Stimulated activated CD8-positive, alpha-beta memory T cell treated with anti-CD3 and anti-CD28 coated beads, Interleukin-2, amount 100 ng/mL, for 48 hours (primary cell): ENCODE results near the gene WWOX.

ENCODE experiments used
- DNase-seq, 2 donors: peaks; one replicate each; pipeline ENCODE4 v3.0.0-alpha.2; 2020; ENCODE audit warnings: low read depth in 2 of 2

Gene WWOX

DNA sequence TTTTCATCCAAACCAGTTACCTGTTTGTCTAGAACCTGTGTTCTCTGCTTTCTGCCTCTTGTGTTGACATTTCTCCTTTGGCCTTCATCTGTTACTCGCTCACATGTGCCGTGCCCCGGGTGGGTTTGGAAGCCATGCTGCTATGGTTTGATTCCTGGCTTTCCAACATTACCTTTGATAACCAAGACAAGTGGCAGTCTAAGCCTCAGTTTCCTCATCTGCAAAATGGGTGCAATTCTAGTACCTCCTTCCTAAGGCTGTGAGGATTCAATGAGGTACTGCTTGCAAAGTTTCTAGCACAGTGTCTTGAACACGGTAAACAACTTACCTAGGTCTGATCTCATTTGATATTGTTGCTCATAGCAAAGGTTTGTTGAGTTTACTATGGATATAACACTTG lies 665.0 kb downstream of the WWOX start:
- DNase-seq = no peak

DNA sequence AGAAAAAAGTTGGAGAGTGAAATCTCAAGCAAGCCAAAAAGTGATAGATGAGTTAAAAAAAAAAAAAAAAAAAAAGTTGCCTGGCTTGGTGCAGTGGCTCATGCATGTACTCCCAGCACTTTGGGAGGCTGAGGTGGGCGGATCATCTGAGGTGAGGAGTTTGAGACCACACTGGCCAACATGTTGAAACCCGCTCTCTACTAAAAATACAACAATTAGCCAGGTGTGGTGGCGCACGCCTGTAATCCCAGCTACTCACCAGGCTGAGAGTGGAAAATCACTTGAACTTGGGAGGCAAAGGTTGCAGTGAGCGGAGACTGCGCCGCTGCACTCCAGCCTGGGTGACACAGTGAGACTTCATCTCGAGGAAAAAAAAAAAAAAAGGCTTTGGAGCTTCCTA lies 668.8 kb downstream of the WWOX start:
- no peak for DNase-seq

DNA sequence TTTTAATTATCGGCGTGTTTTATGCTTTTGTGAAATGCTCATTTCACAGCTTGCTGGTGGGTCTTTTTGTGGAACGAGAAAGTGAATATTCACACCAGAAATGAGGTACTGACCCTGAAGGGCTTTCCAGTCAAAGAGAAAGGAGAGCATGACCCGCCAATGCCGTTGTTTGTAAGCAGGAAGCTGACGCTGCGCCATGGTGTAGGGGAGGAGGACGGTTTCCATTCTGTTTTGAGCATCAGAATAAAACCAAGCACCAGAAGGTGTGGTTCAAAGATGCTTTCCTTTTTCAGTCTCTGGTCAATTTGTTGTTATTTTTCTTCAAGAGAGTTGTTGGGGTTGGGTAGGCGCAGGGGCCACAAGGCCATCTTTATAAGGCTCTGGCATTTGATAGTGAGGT lies 669.3 kb downstream of the WWOX start:
- no peak for DNase-seq

DNA sequence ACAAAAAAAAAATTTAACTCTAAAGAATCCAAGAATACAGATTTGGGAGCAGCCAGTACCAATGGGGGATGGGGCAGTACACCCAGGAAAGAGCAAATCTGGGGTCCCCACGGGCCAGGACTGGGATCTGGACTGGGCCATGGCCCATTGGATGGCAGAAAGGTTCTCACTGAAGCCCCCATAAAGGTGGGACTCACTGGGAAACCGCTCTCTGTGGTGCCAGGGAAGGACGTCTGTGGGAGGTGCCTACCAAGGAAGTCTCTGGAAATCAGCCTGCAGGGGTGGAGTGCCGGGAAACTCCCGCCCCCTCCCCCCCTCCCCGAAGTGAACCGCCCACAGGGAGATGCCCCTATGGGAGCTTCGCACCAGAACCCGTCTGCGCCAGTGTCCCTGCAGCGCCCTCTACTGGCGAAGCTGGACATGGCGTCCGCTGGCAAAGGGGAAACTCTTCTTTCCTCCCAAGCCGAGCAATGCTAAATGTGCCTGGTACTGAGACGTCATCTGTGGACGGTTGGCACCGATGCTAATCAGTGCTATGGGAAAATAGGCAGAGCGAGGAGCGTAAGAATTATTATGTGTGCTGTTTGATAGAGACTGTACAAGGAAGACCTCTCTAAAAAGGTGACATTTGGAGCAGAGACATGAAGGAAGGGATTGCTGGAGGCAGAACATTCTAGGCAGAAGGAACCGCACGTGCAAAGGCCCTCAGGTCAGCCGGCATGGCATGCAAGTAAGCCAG lies 671.1 kb downstream of the WWOX start:
- DNase-seq = peak; percentile 60 to 82

DNA sequence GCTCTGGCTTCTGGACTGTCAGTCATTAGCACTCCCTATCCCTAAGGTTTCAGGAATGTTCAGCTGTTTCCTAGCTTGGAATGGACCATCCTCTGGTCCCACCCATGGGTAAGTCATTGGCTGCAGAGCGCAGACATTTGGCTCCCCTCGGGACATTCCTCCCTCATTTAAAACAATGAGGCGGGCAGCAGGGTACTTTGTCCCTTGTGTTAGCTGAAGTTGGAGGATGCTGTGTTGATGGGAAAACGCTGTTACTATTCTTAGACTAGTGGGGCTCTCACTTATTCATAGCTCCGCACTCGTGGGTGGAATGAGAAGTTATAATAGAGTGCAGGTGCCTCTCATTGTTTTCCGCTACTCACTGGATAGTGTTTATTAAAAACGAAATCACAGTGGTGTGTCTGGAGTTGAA lies 673.8 kb downstream of the WWOX start:
- no peak for DNase-seq

DNA sequence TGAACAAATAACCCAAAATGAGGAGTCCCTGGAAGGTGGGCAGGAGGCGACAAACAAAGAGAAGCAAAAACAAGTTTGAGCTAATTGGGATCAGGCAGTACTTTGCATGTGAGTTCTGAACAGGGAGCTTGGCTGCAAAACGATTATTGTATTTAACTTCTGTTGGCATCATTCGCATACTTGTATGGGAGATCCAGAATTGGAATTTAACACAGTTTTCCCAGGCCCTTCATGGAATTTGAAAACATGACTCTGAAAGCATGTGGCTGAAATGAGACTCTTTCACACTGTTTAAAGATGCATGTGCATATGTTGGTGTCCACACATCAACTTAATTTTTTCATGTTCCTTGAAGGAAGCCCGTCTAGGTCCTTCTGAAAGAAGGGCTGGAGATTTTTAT lies 674.3 kb downstream of the WWOX start:
- no peak for DNase-seq

DNA sequence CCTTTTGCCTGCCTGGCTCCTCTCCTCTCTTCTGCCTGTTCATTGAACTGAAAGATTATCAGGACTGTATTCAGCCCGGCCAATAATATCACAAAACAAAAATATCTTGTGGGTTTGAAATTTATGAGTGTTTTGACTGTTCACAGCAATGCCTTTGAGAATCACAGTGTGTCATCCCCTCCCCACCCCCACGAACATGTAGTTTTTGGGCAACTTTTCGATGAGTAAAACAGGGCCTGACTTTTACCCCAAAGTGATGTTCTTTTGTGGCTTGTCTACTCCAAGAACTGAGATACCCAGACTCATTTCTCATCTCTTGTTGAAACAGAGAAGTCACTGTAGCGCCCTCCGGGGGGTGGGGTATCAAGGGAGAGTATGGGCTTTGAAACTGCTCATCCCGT lies 675.7 kb downstream of the WWOX start:
- DNase-seq = peak; percentile 40 to 66

DNA sequence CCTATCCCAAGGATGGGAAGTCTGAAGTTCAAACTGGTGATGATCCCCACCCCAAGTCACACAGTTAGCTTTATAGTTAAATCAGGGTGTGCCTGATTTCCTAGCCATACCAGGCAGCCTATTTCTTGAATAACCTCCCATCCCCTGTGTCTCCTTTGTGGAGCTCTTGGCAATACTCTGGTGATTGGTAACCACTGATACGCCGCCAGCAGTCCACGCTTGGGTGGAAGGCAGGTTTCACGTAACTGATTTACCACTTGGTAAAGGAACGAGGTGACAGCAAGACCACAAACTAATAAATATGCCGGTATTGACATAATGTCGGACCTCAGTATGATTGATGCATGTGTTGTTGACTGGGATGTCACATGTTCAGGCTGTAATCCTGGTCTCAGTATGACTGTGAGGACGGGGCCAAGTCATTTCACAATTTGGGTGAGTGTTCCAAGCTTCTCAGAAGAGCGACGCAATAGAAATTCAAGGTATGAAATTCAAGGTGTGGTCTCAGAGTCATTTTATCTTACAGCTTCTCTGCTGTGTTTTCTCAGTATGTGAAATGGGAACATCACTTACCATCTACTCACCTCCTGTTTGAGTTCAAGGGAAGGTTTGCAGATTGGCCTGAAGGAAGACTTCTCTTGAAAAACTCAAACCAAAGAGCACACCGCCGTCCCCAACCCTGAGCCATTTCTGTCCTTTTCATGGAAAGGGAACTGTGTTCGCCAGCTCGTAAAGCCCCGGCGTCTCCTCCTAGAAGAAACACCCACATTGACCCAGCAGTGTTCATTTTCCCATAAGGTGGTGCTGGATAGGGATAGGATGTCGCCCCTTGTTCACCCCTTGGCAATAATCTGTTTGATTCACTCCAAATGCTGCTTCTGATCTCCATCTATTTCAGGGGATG lies 678.9 kb downstream of the WWOX start:
- peak in 1 of 2 donors; percentile 27 for DNase-seq

DNA sequence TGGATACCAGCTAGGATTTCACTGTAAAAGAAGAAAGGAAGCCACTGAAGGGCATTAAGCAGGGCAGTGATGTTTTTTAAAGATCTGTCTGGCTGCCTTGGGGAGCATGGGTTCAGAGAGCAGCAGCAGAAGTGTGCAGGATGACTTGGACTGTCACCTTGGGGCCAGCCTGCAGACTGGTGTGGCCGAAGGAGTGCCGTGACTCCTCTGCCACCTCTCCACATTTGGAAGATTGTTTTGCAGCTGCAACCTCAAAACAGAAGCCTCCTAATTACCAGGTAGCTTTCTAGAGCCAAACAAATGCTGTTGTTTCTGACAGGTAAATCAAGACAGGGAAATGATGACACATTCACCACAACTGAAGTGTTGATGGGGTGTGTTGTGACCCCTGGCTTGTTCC lies 681.4 kb downstream of the WWOX start:
- no peak for DNase-seq

DNA sequence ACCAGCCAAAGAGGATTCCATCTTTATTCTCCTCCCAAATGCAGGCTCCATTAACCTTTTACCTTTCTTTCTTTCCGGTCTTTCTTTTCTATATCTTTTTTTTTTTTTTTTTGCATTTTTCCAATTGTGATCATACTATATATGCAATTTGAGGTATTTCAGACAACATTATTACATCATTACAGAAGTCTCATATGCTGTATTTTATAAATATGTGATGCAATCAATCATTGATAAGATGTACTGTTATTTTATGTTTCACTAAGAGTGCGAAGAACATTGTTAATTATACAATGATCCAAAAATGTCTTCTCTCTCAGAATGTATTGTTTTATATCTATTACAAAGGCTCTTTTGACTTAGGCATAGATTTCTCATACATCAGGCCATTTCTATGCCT lies 683.1 kb downstream of the WWOX start:
- no peak for DNase-seq

DNA sequence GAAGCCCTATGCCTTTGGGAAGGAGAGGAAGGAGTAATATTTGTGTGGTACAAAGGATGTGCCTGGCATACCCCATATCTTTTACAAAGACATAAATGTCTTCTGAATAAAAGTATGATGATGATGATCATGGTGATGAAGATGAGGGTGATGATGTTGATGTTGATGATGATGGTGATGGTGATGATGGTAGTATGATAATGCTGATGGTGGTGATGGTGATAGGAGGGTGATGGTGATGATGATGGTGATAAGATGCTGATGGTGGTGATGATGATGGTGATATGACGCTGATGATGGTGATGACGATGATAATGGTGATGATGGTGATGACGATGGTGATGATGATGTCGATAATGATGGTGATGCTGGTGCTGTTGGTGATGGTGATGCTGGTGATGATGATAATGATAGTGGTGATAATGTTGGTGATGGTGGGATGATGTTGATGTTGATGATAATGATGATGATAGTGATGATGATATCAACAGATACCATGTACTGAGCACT lies 684.2 kb downstream of the WWOX start:
- no peak for DNase-seq

DNA sequence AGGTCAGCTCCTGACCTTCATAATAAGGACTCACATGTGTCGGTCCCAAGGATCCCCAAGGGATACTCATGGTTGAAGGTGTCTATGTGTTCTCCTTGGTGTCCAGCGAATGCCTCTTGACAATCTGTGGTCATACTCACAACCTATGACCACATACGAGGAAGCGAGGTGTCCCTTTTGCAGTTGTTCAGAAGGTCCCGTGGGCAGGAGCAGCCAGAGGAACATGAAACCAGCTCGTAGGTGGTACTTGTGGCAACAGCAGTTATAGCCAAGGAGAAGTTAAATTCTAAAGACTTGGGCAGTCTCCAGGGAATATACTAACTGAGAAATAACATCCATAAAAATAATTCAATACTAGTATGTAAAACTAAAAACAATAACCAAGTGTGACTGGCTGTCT lies 685.3 kb downstream of the WWOX start:
- no peak for DNase-seq

DNA sequence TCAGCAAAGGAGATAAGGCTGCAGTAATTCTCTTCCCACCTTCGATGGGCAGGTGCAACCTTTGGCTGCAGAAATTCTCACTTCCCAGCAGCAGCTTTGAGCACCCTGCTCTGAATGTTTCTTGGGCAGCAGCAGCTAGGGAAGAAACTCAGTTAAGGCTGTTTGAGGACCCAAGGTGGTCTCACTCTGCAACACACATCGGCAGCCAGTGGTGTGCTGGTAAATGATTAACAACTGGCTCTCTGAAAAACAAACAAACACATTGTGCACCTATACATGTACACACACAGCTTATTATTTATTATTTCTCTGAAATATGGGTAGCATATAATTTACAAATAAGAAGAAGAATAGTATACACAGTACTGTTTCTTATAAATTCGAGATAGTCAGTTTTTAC lies 685.8 kb downstream of the WWOX start:
- no peak for DNase-seq

DNA sequence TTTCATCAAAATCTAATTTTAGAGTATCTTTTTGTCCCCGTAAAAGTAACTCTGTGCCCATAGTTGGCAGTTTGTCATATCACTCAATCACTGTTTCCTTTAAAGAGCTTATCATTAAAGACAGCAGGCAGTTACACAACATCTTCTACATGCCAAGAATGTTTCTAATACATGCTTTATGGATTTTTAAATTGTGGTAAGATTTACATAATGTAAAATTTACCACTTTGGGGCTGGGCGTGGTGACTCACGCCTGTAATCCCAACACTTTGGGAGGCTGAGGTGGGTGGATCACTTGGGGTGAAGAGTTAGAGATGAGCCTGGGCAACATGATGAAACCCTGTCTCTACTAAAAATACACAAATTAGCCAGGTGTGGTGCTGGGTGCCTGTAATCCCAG lies 687.2 kb downstream of the WWOX start:
- no peak for DNase-seq

DNA sequence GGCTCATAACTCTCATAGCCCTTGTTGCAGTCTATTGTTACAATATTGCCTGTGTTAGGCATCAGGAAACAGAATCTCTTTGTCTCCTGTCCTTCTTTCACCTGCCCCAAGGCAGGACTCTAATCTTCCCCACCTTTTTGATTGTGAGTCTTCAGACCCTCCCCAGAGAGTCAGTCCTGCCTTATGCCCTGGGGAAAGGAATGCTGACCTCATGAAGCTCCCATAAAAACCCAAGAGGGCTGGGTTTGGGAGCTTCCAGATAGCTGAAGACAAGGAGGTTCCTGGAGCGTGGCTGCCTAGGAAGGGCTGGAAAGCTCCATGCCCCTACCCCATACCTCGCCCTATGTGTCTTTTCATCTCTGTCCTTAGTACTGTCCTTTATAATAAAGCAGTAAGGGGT lies 688.8 kb downstream of the WWOX start:
- no peak for DNase-seq

DNA sequence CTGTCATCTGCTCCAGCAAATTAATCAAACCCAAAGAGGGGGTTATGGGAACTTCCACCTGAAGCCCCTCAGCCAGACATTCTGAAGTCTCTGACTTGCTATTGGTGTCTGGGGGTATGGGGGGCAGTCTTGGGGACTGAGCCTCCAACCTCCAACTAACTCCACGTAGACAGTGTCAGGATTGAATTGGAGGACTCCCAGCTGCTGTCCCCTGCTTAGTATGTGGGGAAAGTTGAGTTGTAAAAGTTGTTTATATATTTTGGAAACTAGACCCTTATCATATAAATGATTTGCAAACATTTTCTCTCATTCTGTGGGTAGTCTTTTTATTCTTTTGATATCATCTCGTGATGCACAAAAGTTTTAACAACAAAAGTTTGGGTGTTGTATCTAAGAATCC lies 689.2 kb downstream of the WWOX start:
- DNase-seq = no peak

DNA sequence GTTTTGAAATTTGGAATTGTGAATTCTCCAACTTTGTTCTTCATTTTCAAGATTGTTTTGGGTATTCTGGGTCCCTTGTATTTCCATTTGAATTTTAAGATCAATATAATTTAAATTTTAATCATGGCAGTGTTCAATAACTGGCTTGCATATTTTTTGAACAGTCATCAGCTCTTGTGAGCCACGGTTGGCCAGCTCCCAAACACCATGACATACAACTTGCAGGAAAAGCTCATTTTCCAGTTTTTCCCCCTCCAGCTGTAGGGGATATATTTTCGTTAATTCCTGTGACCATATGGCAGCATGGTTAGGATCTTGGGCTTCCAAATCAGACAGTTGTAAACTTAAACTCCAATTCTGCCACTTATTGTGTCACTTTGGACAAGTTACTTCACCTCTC lies 690.1 kb downstream of the WWOX start:
- DNase-seq = no peak

DNA sequence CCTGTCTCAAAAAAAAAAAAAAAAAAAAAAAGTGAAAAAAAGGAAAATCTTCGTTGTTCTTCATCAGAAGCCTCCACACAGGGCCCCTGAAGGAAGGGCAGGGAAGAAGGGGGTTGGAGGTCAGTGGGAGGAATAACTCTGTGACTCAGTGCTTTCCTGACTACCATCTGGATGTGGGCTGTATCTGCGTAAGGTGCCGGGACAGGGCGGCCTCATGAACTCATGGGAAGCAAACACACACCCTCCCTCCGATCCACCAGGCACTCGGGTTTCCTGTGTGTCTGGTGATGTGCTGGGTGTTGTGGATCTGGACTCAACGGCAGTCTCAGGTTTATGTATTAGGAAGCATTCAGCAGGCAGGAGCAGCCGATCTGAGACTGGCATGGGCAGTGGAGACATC lies 691.6 kb downstream of the WWOX start:
- DNase-seq = no peak

DNA sequence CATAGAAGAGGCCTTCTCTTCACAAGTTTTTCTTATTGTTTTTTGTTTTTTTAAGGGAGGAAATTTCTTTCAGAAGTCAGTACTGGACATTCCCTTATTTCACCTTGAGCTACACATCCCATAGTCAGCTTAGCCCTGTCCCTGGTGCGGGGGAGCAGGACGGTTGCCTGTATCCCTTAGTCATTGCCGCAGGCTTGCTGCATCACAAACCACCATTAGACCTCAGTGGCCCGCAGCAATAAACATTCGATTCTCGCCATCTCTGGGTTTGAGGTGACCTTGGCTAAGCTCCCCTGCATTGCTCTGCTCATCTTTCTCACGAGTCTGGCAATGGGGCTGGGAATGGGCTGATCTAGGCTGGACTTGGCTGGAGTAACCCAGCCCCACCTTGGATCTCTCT lies 692.5 kb downstream of the WWOX start:
- DNase-seq = no peak

DNA sequence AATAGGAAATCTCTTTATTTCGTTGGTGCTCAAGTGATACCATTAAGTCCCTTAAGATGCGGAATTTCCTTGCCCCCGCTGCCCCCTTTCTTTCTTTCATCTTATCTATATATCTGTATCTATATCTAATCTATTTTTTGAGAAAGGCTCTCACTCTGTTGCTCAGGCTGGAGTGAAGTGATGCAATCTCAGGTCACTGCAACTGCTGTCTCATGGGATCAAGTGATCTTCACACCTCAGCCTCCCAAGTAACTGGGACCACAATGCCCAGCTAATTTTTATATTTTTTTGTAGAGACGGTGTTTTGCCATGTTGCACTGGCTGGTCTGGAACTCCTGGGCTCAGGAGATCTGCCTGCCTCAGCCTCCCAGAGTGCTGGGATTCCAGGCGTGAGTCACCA lies 693.5 kb downstream of the WWOX start:
- DNase-seq = no peak

DNA sequence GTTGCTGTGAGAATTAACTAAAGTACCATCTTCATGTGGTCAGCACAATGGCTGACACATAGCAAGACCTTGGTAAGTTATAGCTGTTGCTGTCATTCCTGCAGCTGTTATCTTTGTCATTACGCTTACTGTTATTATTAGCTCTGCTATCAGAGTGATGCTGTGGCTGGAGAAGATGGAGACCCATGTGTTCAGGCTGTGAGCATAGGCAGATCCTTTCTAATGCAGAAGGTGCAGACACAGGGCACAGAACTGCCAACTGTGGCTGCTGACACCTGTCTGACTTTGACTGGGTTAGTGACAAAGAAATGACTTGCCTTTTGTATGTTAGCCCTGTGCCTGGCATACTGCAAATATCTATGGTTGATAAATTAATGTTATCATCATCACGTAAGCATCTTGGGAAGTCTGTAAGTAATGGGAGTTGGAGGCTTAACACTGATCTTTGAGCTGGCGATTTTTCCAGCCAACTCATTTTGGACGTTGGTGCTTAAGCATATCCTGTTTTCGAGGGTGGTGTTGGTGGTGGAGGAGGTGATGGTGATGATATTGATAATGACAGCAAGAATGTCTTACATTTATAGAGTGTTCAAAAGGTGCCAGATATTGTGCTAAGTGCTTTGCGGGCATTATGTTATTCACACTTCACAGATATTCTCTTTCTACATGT lies 695.3 kb downstream of the WWOX start:
- DNase-seq = no peak

DNA sequence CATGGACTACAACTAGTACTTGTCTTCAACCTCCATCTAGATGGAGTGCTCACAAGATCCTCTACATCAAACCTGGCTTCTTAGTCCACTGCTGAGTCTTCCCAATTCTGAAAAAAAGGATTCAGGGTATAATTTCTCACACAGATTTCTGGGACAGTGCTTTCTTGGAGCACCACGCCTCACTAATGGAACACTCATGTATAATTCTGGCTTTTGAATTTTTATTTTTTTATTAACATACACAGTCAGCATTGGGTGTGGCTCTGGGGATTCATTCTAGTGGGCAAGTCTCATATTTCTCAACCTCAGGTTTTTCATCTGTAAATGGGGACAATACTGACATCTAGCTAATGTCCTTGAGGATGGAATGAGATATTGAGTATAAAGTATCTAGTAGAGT lies 696.0 kb downstream of the WWOX start:
- no peak for DNase-seq
